Heart left ventricle (tissue), 13 donors: ENCODE results near the gene ADGRB3.

ENCODE experiments used
- POLR2A ChIP-seq, 2 donors: fragments of 450-650 bp; IDR thresholded peaks; one replicate each; pipeline ENCODE4 v1.6.1; 2017; ENCODE audit warnings: antibody characterized with exemption in 2 of 2, mild to moderate bottlenecking in 2 of 2, moderate library complexity in 2 of 2
- TF ChIP-seq, protein P1 (sequence below), 12 donors: fragments of 200-600 bp; sonication (generic) in 4 of 12; IDR thresholded peaks; one replicate each; pipeline versions ENCODE4 v1.5.0 to v1.8.0; 2018 to 2022; ENCODE audit warnings: antibody characterized with exemption in 12 of 12, mild to moderate bottlenecking in 5 of 12
- donor health status: ischemic (EF 13 %, LVEDD 7.1; RV severe dilation, severe dysfunction).
- donor health status: DM: no; HTN: yes; CAD: no.
- donor health status: DM: no; HTN: no; CAD: no.
- donor health status: ischemic (EF 25% LVEDD 6.9; RV normal size, moderate dysfunction).
- donor health status: ischemic (EF 25% LVEDD 5.7; RV mildly dilated, moderate dysfunction).
- donor health status: ischemic (EF 35%, LVEDD 5.7; RV mildly dilated, moderate dysfunction).
- donor health status: nonischemic (EF 11% LVEDD 7.7; RV severe dilation, severe dysfunction).
- donor health status: DM: yes; HTN: yes; CAD: no.
- donor health status: PGD.
- donor health status: ischemic (EF 29% LVEDD 5.4; RV normal size, mild dysfunction).
- donor health status: nonischemic (EF 23%, LVEDD 6.1; RV moderate dilation, normal function).

DNA sequence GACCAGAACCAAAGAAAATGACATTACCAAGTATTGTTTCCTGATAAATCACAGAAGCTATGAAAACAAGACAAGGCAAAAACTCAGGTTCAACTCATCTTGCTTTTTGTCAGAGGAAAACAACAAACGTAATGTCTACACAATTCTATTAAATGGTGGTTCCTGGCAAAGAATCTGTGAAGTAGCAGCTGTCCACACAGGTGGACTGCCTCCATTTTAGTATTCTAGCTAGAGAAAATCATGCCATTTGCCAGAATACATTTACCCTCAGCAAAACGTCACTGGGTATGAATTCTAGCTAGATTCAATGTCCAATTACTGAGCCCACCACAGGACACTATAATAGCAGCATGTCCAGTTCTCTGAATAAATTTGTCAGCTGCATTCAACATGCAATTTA is 125.4 kb downstream of the ADGRB3 start:
- TF ChIP-seq POLR2A (IDR thresholded peaks at IDR 0.05): no peak
- TF ChIP-seq, protein P1, sequence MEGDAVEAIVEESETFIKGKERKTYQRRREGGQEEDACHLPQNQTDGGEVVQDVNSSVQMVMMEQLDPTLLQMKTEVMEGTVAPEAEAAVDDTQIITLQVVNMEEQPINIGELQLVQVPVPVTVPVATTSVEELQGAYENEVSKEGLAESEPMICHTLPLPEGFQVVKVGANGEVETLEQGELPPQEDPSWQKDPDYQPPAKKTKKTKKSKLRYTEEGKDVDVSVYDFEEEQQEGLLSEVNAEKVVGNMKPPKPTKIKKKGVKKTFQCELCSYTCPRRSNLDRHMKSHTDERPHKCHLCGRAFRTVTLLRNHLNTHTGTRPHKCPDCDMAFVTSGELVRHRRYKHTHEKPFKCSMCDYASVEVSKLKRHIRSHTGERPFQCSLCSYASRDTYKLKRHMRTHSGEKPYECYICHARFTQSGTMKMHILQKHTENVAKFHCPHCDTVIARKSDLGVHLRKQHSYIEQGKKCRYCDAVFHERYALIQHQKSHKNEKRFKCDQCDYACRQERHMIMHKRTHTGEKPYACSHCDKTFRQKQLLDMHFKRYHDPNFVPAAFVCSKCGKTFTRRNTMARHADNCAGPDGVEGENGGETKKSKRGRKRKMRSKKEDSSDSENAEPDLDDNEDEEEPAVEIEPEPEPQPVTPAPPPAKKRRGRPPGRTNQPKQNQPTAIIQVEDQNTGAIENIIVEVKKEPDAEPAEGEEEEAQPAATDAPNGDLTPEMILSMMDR (IDR thresholded peaks at IDR 0.05): no peak
